GM12872 (cell line): ENCODE results near the gene NUB1.

Experiments
- TF ChIP-seq, protein P1 (sequence below): IDR thresholded peaks from 3 replicates; pipeline ENCODE4 v1.5.1; 2011; ENCODE audit warnings: low read depth, mild to moderate bottlenecking, low read length, moderate library complexity; ENCODE audit not compliant: insufficient read depth

The NUB1 gene

DNA sequence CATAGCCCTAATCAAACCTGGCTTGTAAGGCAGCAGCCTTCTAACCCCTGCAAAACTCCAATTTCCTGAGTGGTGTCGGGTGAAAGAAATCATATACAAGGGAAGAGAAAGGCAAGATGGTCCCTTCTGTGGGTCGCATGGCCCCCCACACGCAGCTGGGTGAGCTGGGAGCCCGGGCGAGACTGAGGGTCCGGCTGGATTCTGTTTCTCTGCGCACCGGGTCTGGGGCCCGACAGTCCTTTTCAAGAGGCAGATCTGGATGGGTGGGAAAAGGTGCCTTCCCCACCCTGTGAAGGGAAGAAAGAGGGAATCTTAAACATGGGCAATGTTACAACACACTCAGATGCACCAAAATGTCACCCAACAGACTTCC, 49.7 kb downstream of the NUB1 start:
- TF ChIP-seq, protein P1, sequence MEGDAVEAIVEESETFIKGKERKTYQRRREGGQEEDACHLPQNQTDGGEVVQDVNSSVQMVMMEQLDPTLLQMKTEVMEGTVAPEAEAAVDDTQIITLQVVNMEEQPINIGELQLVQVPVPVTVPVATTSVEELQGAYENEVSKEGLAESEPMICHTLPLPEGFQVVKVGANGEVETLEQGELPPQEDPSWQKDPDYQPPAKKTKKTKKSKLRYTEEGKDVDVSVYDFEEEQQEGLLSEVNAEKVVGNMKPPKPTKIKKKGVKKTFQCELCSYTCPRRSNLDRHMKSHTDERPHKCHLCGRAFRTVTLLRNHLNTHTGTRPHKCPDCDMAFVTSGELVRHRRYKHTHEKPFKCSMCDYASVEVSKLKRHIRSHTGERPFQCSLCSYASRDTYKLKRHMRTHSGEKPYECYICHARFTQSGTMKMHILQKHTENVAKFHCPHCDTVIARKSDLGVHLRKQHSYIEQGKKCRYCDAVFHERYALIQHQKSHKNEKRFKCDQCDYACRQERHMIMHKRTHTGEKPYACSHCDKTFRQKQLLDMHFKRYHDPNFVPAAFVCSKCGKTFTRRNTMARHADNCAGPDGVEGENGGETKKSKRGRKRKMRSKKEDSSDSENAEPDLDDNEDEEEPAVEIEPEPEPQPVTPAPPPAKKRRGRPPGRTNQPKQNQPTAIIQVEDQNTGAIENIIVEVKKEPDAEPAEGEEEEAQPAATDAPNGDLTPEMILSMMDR: no peak

DNA sequence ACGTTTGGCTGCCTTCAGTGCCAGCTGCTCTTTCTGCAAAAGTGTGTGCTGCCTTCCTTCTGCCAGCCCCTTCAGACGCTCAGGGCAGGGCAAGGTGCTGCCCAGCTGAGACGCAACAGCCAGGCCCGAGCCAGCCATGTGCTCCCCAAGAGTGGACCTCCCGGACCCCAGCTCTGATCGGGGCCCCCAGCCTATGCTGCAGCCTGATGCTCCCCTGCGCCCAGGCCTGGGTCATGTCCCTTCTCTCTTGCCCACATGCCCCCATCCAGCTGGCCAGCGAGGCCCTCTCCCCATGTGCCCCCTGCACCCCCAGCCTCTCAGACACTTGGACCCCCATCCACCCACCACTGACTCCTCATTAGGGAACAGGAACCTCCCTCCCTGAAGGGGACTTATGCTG, 50.4 kb downstream of the NUB1 start:
- TF ChIP-seq, protein P1: no peak

DNA sequence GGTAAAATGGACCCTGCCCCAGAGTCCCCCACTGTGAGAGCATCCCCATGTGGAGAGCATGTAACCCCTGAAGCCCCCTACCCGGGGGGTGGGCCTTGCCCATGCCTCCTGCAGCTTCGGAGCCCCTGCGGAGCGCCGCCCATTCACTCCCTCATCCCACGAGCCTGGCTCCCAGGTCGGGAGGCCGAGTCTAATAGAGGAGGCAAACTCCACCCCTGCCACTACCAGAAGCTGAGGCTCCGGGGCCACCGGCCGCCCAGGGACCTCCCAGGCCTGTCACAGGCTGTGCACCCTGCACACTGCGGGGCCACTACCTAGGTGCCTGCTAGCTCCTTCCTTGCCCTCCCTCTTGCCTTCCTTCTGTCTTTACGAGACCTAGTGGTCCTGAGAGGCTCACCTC, 50.8 kb downstream of the NUB1 start:
- TF ChIP-seq, protein P1: no peak

DNA sequence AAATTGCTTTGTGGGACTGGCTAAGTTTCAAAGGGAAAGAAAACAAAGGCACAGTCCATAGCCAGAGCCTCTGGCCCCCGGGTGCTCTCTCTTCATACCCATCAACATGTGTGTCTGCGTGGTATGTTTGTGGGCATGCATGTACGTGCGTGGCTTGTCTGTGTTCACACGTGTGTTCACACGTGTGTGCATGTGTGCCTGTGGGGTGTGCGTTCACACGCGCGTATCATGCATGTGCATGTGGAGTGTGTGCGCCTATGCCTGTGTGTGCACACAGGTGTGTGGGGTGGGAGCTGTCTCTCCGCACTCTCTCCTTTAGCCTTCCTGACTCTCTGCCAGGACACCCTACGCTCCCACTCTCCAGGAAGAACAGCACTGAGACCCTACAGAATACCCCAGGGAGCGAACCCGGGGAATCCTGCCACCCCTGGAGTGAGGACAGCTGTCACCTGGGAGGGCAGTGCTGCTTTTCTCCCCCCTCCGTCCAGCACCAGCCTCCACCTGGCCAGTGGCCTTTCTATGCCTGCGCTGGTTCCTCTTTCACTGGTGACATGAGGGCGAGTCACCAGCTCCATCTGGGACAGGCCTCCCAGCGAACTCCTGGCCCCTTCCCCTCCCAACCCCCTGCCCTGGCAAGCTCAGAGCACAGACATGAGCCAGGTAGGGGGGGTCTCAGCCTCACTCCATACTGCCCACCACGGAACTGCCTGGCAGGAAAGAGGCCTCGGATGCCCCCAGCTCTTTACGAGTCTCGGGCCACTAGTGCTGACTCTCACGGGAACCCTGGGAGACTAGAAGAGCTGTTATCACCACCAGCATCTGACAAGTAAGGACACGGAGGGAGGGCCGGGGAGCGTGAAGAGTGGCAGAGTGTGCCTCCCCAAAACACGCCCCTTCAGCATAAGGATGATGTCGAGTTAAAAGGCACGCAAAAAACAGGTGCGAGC, 51.7 kb downstream of the NUB1 start:
- TF ChIP-seq, protein P1: no peak

DNA sequence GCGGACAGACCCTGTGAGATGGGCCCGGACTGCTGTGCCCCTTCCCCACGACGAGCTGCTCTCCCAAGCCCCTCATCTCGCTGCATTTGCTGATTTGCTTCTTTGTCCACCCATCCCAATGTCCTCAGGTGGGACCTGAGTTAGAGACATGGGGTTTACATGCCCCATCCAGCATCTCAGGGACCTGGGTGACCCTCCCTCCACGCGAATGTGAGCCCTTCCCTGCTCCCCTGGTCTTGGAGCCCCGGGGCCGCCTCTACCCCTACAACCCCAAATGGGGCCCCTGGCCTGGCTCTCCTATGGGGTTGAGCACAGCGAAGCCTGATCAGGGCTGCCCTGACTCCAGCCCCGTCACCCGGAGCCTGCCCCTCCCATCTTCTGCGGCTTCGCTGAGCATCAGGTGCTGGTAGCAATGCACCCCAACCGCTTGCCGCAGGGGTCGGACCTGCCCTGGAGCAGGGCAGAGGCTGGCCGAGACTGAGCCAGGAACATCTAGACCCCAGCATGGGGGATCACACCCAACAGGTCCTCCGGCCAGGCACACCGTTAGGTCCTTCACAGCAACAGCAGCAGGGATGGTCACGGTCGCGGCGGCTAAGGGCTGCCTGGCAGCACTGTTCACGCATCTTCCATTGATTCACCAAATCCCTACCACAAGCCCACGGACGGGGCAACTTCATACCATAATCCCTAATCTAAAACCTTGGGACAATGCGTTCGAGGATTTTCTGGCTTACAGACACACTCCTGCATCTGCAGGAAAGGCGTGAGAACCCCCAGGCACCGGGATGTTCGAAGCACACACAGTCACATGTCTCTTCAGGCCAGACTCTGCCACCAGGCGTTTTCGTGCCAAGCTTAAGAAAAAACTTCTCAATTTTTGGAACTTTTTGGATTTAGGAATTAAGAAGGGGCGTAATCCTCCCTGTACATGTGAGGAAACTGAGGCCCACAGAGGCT, 52.7 kb downstream of the NUB1 start:
- TF ChIP-seq, protein P1: no peak

DNA sequence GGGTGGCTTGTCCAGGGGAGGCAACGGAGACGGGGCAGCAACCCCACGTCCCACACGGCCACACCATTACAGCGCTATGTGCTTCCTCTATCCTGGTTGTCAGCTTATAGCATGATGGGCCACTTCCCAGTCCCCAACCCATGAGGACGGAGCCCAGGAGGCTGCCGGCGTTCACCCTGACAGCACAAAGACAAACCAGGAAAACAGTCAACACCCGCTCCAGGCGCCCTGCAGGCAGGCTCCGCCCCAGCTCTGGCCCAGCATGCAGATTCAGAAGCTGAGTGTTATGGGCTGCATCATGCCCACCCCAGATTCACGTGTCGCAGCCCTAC, 53.4 kb downstream of the NUB1 start:
- TF ChIP-seq, protein P1: no peak

DNA sequence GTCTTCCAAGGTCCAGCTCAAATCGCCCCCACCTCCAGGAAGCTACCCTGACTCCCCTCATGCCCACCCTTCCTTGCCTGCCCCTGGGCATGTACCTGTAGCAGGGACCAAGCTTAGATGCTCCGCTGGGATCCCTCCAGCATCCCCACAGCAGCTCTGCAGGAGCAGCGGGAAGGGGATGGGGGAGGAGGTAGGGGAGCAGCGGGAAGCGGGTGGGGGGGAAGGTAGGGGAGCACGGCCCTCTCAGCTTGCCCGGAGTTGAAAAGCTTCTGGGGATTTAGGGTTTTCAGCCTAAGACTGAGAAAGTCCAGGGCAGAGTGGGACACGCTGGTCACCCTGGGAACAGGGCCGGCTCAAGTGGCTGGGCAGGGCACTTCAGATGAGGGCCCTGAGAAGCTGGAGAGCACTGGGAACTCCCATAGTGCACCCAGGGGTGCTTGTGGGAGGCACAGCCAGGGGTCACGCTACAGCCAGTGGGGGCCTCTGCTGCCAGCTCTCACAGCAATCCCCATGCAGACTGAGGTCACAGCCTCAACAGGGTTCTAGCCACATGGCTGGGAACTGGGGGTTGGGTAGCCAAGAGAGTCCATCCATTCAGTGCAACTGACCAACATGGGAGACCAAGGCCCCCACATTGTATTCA, 54.8 kb downstream of the NUB1 start:
- TF ChIP-seq, protein P1: no peak
